T-helper 2 cell treated with Interferon-gamma antibody and Interleukin-4, amounts not matched to agents 100 ng/mL and 5 ng/mL, for 36 hours (primary cell): ENCODE results near the gene IL6ST. TPM values are rescaled to one million over a fixed set of nuclear protein-coding genes. Genes with fewer than 3 reads are reported as not detected.
"Not testable (repeated sequence)": the region's sequence is repeated elsewhere in the genome, so short reads cannot be mapped to it uniquely, and the experiment has no call there.

Source experiments
- intact Hi-C: fragments of 100-400 bp; cut with micrococcal nuclease; formaldehyde crosslinking; loops from one replicate; pipeline ENCODE4 v1.15.1; 2023
- total RNA-seq: library from RNA; stranded (reverse); gene quantifications from 2 replicates; pipeline ENCODE4 v1.2.3, GENCODE V29; 2022

IL6ST gene
- total RNA-seq, 1 donor from 2014 or later: 60.4 TPM

DNA sequence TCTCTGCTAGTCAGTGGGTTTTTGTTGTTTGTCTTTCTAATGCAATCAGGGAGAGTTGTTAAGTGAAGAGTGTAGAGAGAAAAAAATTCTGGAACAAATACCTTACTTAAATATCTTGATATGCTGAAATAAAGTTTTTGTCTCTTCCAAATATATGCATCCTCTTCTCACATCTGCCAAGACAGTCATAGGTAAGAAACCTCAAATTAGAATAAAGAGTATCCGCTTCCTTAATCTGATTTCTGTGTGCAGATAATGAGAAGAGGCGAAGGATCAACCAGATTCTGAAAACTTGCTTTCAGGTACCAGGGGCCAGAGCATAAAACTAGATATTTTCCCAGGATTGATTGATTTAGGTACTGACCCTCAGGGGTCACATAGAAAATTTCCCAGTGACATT lies 11.3 kb upstream of the IL6ST start:
- intact Hi-C loops: no loop called here

DNA sequence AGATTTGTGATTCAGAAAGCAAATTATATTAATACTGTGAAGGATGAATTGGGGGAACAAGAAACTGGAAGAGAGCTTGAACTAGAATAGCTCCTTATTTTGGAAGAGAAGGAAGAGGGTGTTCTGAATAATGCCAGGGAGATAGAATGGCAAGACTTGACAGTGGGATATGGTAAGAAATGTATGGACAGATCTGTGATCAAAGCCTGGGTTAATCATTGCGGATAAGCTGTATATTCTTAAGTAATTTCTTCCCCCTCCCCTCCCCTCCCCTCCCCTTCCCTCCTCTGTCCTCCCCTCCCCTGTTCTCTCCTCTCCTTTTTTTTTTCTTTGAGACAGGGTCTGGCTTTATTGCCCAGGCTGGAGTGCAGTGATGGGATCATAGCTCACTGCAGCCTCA lies 10.1 kb upstream of the IL6ST start:
- intact Hi-C loops: no loop called here

GRCh38 chr5:56003679-56004078 lies 8.9 kb upstream of the IL6ST start:
- intact Hi-C loops: no loop called here

- intact Hi-C loops: no loop called here
Measured at GRCh38 chr5:56003179-56003578, 8.4 kb upstream of the IL6ST start.

- intact Hi-C loops: no loop called here
Measured at GRCh38 chr5:56002303-56002702, 7.5 kb upstream of the IL6ST start.

DNA sequence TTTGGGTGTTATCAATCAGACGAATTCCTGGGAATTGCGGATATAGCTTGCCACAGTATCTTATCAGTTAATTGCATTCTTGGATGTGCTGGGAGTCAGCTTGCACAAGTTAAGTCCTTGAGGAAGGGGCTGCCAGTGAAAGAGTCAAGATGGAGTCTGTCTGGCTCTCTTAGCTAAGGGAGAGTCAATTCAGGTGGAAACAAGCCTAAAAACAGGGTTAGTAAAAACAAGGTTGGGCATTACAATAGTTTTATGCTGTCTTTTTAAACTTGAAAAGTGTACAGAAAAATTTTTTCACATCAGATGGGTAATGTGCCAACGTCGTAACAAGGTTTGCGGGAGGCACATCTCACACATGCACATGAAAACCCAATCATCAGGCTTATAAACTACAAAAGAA lies 5.5 kb upstream of the IL6ST start:
- intact Hi-C loops: not testable (repeated sequence)

- intact Hi-C loops: loop anchor here (10.0 kb wide), 2 partner anchors 326 to 956 kb away; partner anchors contain the start of gene MIER3
Measured at GRCh38 chr5:55998966-55999365, 4.2 kb upstream of the IL6ST start.

- intact Hi-C loops: loop anchor here (10.0 kb wide), 2 partner anchors 327 to 957 kb away; partner anchors contain the start of gene MIER3
Measured at GRCh38 chr5:55997742-55998351, 3.1 kb upstream of the IL6ST start.

GRCh38 chr5:55994998-55995914 lies 493 bp upstream of the IL6ST start:
- intact Hi-C loops: loop anchor here (1.0 to 10.0 kb wide), 11 partner anchors 12 to 1180 kb away; partner anchors contain the start of genes GPBP1 and MIER3

DNA sequence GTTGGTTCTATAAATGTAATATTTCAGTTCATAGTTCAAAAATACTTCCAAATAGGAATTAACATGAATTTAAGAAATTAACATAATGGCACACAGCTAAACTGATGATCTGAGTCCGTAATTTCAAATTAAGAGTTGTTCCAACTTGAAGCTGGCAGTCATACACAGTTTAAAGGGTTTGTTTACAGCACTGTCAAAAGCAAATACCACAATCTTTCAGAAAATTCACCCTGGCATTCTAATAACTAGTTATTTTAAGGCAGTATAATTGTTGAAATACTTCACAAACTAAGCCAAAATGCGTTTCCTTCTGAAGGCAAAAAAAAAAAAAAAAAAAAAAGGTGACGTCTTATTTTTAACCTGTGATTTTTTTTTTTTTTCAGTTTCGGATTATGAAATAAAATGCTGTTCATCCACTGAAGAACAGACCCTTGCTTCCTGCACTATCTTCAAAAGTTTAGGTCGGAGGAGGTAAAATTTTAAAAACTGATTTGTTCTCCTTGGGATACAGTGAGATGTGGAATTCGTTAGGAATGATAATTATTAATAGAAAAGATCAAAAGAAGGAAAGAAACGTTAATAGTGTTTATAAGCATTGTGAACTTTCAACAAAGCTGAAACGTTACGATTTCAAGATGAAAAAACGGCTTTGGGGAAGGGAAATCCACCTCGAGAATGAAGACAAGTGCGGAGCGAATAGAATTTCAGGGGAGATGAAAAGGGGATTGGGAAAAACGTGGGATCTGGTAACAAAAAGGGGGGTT lies 850 bp downstream of the IL6ST start:
- intact Hi-C loops: loop anchor here (1.0 to 10.0 kb wide), 9 partner anchors 11 to 1181 kb away; partner anchors contain the start of genes GPBP1 and MIER3

- intact Hi-C loops: loop anchor here (5.0 to 10.0 kb wide), 3 partner anchors 109 to 962 kb away; partner anchors contain the start of gene MIER3
Measured at GRCh38 chr5:55993013-55993412, 1.8 kb downstream of the IL6ST start.

- intact Hi-C loops: loop anchor here (5.0 to 10.0 kb wide), 3 partner anchors 110 to 963 kb away; partner anchors contain the start of gene MIER3
Measured at GRCh38 chr5:55991768-55992486, 2.8 kb downstream of the IL6ST start.

DNA sequence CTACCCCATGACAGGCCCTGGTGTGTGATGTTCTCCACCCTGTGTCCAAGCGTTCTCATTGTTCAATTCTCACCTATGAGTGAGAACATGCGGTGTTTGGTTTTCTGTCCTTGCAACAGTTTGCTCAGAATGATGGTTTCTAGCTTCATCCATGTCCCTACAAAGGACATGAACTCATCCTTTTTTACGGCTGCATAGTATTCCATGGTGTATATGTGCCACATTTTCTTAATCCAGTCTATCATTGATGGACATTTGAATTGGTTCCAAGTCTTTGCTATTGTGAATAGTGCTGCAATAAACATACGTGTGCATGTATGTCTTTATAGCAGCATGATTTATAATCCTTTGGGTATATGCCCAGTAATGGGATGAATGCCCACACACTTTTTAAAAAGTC lies 3.9 kb downstream of the IL6ST start:
- intact Hi-C loops: loop anchor here (5.0 to 10.0 kb wide), 3 partner anchors 111 to 964 kb away; partner anchors contain the start of gene MIER3

- intact Hi-C loops: loop anchor here (5.0 to 10.0 kb wide), 3 partner anchors 112 to 965 kb away; partner anchors contain the start of gene MIER3
Measured at GRCh38 chr5:55989860-55990259, 4.9 kb downstream of the IL6ST start.

- intact Hi-C loops: no loop called here
Measured at GRCh38 chr5:55988979-55989638, 5.7 kb downstream of the IL6ST start.

- intact Hi-C loops: not testable (repeated sequence)
Measured at GRCh38 chr5:55988428-55988827, 6.3 kb downstream of the IL6ST start.

DNA sequence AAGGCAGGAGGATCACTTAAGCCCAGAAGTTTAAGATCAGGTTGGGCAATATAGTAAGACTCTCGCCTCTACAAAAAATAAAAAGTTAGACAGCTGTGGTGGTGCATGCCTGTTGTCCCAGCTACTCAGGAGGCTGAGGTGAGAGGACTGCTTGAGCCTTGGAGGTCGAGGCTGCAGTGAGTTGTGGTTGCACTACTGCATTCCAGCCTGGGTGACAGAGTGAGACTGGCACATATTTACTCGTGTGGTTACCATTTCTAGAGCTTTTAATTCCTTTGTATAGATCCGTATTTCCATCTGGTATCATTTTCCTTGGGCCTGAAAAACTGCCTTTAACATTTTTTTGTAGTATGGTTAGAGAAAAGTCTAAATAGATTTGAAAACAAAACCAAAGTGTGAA lies 7.8 kb downstream of the IL6ST start:
- intact Hi-C loops: no loop called here

- intact Hi-C loops: no loop called here
Measured at GRCh38 chr5:55985181-55985580, 9.6 kb downstream of the IL6ST start.

- intact Hi-C loops: loop anchor here (1.0 kb wide), 1 partner anchor 10 kb away; the partner anchor contains the start of gene IL6ST
Measured at GRCh38 chr5:55983986-55984385, 10.8 kb downstream of the IL6ST start.

GRCh38 chr5:55982957-55983381 lies 11.8 kb downstream of the IL6ST start:
- intact Hi-C loops: loop anchor here (1.0 kb wide), 1 partner anchor 11 kb away; the partner anchor contains the start of gene IL6ST
